ENCODE results near the gene NTRK1.

The NTRK1 gene

DNA sequence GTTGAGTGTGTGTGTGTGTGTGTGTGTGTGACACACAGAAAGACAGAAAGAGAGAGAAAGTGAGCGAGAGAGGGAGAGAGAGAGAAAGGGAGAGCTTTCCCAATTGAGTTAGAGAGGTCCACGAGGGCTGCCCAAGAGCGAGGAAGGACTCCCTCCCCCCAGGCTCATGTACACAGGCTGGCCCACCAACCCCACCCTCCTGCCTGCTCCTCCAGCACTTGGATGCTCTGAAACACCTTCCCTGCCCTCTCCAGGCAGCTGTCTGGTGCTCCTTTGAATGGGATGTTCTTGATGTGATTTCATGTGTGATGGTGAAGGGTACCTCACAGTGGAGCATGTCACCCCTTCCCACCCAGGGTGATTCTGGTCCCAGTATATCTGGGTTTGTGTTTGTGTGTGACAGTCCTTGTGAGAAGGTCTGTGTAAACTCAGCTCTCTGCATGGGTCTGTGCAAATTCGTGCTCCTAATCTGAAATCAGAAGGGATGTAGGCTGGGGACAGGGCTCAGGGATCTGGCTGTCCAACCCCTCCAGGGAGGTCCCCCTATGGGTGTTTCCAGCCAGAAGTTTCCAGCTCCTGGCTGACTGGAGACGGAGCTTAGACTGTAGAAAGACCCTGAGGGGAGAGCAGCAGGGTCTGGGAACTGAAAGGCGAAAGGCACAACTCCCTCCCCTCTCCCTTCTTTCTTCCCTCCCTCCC is 26.1 kb downstream of the NTRK1 start:
- Histone ChIP-seq H3K4me3 (replicated peaks; ENCODE audit: insufficient read depth, low read length) (no peak overlapping the region), H3K27me3 (ENCODE audit: insufficient read depth, poor library complexity, severe bottlenecking) (peaks cover 6% of the 10 kb centered on the region), H3K27ac (replicated peaks) (no peak overlapping the region)
- no peak for DNase-seq (ENCODE audit: low read depth in 1 of 2, low spot score in 1 of 2)
- no peak for TF ChIP-seq GABPA (IDR thresholded peaks at IDR 0.05; ENCODE audit: low read depth)
- TF ChIP-seq, protein P1, sequence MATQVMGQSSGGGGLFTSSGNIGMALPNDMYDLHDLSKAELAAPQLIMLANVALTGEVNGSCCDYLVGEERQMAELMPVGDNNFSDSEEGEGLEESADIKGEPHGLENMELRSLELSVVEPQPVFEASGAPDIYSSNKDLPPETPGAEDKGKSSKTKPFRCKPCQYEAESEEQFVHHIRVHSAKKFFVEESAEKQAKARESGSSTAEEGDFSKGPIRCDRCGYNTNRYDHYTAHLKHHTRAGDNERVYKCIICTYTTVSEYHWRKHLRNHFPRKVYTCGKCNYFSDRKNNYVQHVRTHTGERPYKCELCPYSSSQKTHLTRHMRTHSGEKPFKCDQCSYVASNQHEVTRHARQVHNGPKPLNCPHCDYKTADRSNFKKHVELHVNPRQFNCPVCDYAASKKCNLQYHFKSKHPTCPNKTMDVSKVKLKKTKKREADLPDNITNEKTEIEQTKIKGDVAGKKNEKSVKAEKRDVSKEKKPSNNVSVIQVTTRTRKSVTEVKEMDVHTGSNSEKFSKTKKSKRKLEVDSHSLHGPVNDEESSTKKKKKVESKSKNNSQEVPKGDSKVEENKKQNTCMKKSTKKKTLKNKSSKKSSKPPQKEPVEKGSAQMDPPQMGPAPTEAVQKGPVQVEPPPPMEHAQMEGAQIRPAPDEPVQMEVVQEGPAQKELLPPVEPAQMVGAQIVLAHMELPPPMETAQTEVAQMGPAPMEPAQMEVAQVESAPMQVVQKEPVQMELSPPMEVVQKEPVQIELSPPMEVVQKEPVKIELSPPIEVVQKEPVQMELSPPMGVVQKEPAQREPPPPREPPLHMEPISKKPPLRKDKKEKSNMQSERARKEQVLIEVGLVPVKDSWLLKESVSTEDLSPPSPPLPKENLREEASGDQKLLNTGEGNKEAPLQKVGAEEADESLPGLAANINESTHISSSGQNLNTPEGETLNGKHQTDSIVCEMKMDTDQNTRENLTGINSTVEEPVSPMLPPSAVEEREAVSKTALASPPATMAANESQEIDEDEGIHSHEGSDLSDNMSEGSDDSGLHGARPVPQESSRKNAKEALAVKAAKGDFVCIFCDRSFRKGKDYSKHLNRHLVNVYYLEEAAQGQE (IDR thresholded peaks at IDR 0.05; ENCODE audit: insufficient replicate concordance, low read depth), result no peak
- TF ChIP-seq, protein P2, sequence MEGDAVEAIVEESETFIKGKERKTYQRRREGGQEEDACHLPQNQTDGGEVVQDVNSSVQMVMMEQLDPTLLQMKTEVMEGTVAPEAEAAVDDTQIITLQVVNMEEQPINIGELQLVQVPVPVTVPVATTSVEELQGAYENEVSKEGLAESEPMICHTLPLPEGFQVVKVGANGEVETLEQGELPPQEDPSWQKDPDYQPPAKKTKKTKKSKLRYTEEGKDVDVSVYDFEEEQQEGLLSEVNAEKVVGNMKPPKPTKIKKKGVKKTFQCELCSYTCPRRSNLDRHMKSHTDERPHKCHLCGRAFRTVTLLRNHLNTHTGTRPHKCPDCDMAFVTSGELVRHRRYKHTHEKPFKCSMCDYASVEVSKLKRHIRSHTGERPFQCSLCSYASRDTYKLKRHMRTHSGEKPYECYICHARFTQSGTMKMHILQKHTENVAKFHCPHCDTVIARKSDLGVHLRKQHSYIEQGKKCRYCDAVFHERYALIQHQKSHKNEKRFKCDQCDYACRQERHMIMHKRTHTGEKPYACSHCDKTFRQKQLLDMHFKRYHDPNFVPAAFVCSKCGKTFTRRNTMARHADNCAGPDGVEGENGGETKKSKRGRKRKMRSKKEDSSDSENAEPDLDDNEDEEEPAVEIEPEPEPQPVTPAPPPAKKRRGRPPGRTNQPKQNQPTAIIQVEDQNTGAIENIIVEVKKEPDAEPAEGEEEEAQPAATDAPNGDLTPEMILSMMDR (IDR thresholded peaks at IDR 0.05; ENCODE audit: insufficient read depth, low read length), result no peak
- no peak for TF ChIP-seq SPI1 (IDR thresholded peaks at IDR 0.05; ENCODE audit: borderline replicate concordance, low read depth)
- TF ChIP-seq POLR2AphosphoS5 (IDR thresholded peaks at IDR 0.05; ENCODE audit: low read depth), result no peak

DNA sequence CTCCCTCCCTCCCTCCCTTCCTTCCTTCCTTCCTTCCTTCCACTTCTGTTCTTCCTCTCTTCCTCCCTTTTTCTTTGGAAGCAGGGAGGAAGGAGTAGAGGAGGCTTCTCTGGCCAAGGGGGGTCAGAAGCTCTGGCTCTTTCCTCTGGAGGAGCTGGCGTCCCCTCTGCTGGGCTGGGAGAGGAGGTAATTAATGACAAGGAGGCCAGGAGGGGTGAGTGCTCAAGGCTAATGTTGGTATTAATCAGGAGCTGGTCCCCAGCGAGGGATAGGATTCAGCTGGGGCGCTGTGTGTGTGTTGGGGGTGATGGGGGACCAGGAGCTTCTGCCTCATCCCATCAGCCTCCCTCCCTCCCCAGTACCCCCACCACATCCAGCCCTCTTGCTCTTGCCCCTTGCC is 26.7 kb downstream of the NTRK1 start:
- TF ChIP-seq, protein P1 (IDR thresholded peaks at IDR 0.05; ENCODE audit: insufficient replicate concordance, low read depth), result no peak
- TF ChIP-seq POLR2AphosphoS5 (IDR thresholded peaks at IDR 0.05; ENCODE audit: low read depth) (no peak), SPI1 (IDR thresholded peaks at IDR 0.05; ENCODE audit: borderline replicate concordance, low read depth) (no peak), GABPA (IDR thresholded peaks at IDR 0.05; ENCODE audit: low read depth) (no peak)
- TF ChIP-seq, protein P2 (IDR thresholded peaks at IDR 0.05; ENCODE audit: insufficient read depth, low read length), result no peak
- Histone ChIP-seq H3K4me3 (replicated peaks; ENCODE audit: insufficient read depth, low read length) (no peak overlapping the region), H3K27ac (replicated peaks) (no peak overlapping the region), H3K27me3 (ENCODE audit: insufficient read depth, poor library complexity, severe bottlenecking) (peaks cover 10% of the 10 kb centered on the region)
- DNase-seq (ENCODE audit: low read depth in 1 of 2, low spot score in 1 of 2), result no peak

DNA sequence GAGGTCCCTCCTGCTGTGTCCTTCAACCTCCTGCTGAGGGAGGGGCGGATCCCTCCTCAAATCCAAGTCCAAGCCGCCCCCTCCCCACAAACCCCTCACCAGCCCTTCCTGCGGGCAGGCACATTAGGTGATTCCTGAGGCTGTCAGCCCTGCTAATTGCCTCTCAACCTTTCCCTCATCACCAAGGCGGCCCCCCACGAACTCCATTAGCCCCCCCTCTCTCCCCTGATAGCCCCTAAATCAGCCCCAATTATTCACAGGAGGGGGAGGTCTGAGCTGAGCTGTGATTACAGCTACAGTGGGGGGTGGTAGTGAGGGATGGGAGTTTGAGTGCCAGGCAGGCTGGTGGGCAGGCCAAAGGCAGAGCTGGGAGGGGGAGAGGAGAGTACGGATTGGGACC is 27.1 kb downstream of the NTRK1 start:
- Histone ChIP-seq H3K27ac (replicated peaks) (no peak overlapping the region), H3K27me3 (ENCODE audit: insufficient read depth, poor library complexity, severe bottlenecking) (peaks cover 11% of the 10 kb centered on the region), H3K4me3 (replicated peaks; ENCODE audit: insufficient read depth, low read length) (no peak overlapping the region)
- TF ChIP-seq SPI1 (IDR thresholded peaks at IDR 0.05; ENCODE audit: borderline replicate concordance, low read depth) (no peak), POLR2AphosphoS5 (IDR thresholded peaks at IDR 0.05; ENCODE audit: low read depth) (no peak), GABPA (IDR thresholded peaks at IDR 0.05; ENCODE audit: low read depth) (no peak)
- TF ChIP-seq, protein P2 (IDR thresholded peaks at IDR 0.05; ENCODE audit: insufficient read depth, low read length), result no peak
- TF ChIP-seq, protein P1 (IDR thresholded peaks at IDR 0.05; ENCODE audit: insufficient replicate concordance, low read depth), result no peak
- DNase-seq (ENCODE audit: low read depth in 1 of 2, low spot score in 1 of 2), result no peak
